Aorta (tissue), 5 donors: ENCODE data around the gene TSPAN15. TPM values are rescaled to one million over a fixed set of nuclear protein-coding genes. Genes with fewer than 3 reads are reported as not detected.

Experiments used
- ATAC-seq: fragments of 200-7000 bp; cut with Tn5 transposase; one replicate; pipeline ENCODE4 v1.9.1; 2022; ENCODE audit warnings: moderate library complexity; ENCODE audit not compliant: low FRiP score
- DNase-seq, 2 donors: peaks; one replicate each; pipeline ENCODE4 v3.0.0-alpha.2; 2020
- H3K27ac ChIP-seq, 2 donors: one replicate each; pipeline ENCODE4 v1.5.1; 2013; ENCODE audit warnings: low read length in 2 of 2, mild to moderate bottlenecking in 2 of 2, moderate library complexity in 2 of 2, control low read depth in 1 of 2, inconsistent platforms in 1 of 2, low read depth in 1 of 2
- H3K27me3 ChIP-seq, 2 donors: one replicate each; pipeline ENCODE4 v1.6.1; 2013; ENCODE audit warnings: control low read depth in 1 of 2, low read length in 1 of 2, mild to moderate bottlenecking in 1 of 2, moderate library complexity in 1 of 2; ENCODE audit not compliant: insufficient read depth in 2 of 2, control insufficient read depth in 1 of 2
- H3K36me3 ChIP-seq, 2 donors: one replicate each; pipeline ENCODE4 v1.6.1; 2013; ENCODE audit warnings: control low read depth in 1 of 2, low read length in 1 of 2, mild to moderate bottlenecking in 1 of 2; ENCODE audit not compliant: insufficient read depth in 2 of 2, control insufficient read depth in 1 of 2
- H3K4me1 ChIP-seq, 2 donors: one replicate each; pipeline ENCODE4 v1.6.1; 2013; ENCODE audit warnings: low read length in 2 of 2, control low read depth in 1 of 2, mild to moderate bottlenecking in 1 of 2, moderate library complexity in 1 of 2; ENCODE audit not compliant: insufficient read depth in 2 of 2, control insufficient read depth in 1 of 2
- H3K4me3 ChIP-seq, 2 donors: one replicate each; pipeline ENCODE4 v1.5.1; 2013; ENCODE audit warnings: low read length in 2 of 2, control low read depth in 1 of 2, mild to moderate bottlenecking in 1 of 2
- H3K9me3 ChIP-seq: one replicate; pipeline ENCODE4 v1.6.1; 2013; ENCODE audit warnings: mild to moderate bottlenecking, low read length; ENCODE audit not compliant: control insufficient read depth
- WGBS, 2 donors: extraction: QIAGEN DNeasy Blood & Tissue Kit; methylation state at CpG; one replicate each; pipeline ENCODE4 v1.1.7; 2013; 5-methylcytosine and 5-hydroxymethylcytosine counted together
- intact Hi-C, 2 donors: fragments of 100-400 bp; cut with DNase I; formaldehyde crosslinking; loops; one replicate each; pipeline versions ENCODE4 v1.14.2 to v1.15.0; 2022
- polyA plus RNA-seq, 2 donors: library from polyadenylated mRNA; stranded (reverse); fragments of 200-250 nt; gene quantifications; one replicate each; pipeline ENCODE4 v1.2.3, GENCODE V29; 2013
- total RNA-seq, 2 donors: library from RNA; stranded (reverse); fragmentation: NEBNext Ultra II Directional; extraction: Animal tissue kit (Norgen Biotek cat#: 25700); gene quantifications; one replicate each; pipeline ENCODE4 v1.2.1, GENCODE V29; 2021
- donor health status: healthy with polysubstance abuse.
- donor health status: Bipolar disorder and iron deficiency.
- donor health status: DM: no; HTN: no; CAD: no.
- donor health status: DM: no; HTN: no; CAD: no.
- donor health status: DM: yes; HTN: yes; CAD: no.

The TSPAN15 gene
- total and polyA plus RNA-seq, 4 donors = 1.8 to 16.8 (median 11.5) TPM

DNA sequence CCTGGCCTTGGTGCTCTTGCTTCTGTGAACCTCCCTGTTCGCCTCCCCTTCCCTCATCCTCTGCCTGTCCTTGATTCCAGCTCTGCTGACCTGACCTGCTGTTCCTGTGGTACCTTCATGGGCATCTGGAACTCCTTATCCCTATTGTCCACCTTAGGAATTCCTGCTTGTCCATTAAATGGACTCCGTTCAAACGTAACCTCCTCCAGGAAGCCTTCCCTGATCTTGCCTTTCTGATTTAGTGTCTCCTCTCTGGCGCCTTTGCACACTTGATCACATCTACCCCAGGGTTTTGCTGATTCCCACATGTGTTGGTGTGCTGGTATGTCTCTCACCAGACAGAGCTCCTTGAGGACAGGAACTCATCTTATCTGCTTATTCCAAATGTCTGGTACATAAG lies 20.9 kb downstream of the TSPAN15 start:
- H3K27ac ChIP-seq = no peak overlapping the region
- ATAC-seq (no peak), DNase-seq (no peak)
- WGBS, 2 donors = 94 to 99% methylated on average over 4 of the region's 4 CpGs
- H3K27me3 ChIP-seq = no peaks in the 10 kb centered on the region
- H3K9me3 ChIP-seq = no peaks in the 10 kb centered on the region
- no peaks in the 10 kb centered on the region for H3K36me3 ChIP-seq
- H3K4me3 ChIP-seq = no peak overlapping the region
- no peaks in the 10 kb centered on the region for H3K4me1 ChIP-seq
- intact Hi-C loops = no loop called here

- Histone ChIP-seq H3K27me3 (no peaks in the 10 kb centered on the region), H3K4me1 (no peaks in the 10 kb centered on the region), H3K9me3 (no peaks in the 10 kb centered on the region), H3K4me3 (no peak overlapping the region), H3K36me3 (no peaks in the 10 kb centered on the region), H3K27ac (no peak overlapping the region)
- no peak for DNase-seq
- 88 to 90% methylated on average over 4 of the region's 4 CpGs for WGBS, 2 donors
- intact Hi-C loops = no loop called here
- ATAC-seq = no peak
Measured at GRCh38 chr10:69472544-69472943, 21.3 kb downstream of the TSPAN15 start.

DNA sequence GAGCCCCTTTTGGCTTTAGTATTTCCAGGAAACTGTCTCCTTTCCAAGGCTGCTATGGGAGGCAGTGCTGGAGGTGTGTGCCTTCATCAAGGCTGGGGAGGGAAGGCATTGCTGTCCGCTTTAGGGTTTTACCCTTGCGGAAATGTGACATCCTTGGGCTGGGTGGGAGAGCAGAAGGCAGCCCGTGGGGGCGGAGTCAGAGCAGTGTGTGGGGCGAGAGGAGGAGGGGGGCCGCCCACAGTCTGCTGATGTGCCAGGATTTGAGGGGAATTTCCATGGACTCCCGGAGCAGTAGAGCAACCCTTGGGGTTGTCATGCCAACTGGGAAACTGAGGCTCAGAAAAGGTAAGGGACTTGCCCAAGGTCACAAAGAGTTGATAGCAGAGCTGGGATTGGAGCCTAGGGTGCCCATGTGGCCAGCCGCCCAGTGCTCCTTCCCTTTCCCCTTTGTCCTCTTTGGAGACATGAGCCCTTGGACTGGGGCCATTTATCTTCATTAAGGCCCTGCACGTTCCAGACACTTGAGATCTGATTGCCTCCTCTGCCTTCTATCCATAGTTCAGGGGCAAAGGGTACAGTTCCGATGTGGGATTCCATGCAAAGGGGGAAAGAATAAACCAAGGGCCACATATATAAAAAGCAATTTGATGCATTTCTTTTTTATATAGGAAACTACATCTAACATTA lies 22.2 kb downstream of the TSPAN15 start:
- Histone ChIP-seq H3K4me3 (no peak overlapping the region), H3K4me1 (no peaks in the 10 kb centered on the region), H3K27ac (no peak overlapping the region), H3K9me3 (no peaks in the 10 kb centered on the region), H3K36me3 (no peaks in the 10 kb centered on the region), H3K27me3 (no peaks in the 10 kb centered on the region)
- intact Hi-C loops = no loop called here
- no peak for ATAC-seq
- WGBS, 2 donors = 75 to 78% methylated on average over 10 of the region's 10 CpGs
- DNase-seq = no peak

DNA sequence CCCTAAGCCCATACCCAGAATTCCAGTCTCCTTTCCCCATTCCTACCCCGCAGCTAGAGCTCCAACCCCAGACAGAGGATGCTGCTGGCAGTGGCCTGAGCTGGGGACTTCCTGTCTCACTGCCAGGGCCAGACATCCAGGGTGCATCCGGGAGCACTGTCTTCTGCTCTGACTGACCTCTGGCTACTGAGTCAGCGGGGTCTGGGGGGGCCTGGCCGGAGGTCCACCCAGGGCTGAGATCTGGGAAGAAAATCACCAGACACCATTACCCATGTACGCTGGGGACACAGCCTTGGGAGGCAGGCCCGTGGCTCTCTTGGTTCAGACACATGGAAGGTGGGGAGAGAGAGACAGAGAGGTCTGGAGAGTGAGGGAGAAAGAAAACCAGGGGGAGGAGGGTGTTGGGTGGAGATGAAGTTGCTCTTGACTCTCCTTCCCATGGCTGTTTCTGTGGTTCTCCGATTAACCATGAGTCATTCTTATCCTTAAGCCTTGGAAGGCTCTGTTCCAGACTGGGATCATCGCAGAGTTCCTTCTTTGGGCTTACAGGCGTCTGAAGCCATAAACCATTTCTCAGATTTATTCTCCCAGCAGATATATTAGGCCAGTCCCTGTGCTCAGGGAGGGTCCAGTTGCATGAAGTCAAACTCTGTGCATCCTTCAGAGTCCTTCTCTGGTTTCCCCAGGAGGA lies 23.6 kb downstream of the TSPAN15 start:
- Histone ChIP-seq H3K4me1 (no peaks in the 10 kb centered on the region), H3K27me3 (no peaks in the 10 kb centered on the region), H3K27ac (no peak overlapping the region), H3K9me3 (no peaks in the 10 kb centered on the region), H3K36me3 (no peaks in the 10 kb centered on the region), H3K4me3 (no peak overlapping the region)
- peak; percentile 79 for ATAC-seq
- peak in 1 of 2 donors; percentile 67 for DNase-seq
- intact Hi-C loops = no loop called here
- WGBS, 2 donors = 66% methylated on average over 9 of the region's 9 CpGs

DNA sequence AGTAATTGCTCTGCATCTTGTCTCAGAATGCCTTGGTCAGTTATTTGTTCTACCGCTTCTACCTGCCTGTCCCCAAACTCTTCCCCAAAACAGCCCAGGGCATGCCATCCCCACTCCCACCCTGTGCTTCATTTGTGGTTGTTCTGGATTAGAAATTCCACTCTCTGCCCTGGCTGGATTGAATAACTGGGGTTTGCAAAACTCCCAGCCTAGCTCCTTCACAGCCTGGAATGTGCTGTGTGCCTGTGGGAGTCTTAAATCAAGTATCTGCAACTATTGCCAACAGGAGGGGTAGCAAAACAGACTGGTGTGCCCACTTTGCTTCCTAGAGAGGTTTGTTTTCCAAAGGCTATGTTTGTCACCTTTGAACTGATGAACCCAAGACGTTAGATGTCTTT lies 24.2 kb downstream of the TSPAN15 start:
- Histone ChIP-seq H3K27me3 (no peaks in the 10 kb centered on the region), H3K36me3 (no peaks in the 10 kb centered on the region), H3K27ac (no peak overlapping the region), H3K4me3 (no peak overlapping the region), H3K9me3 (no peaks in the 10 kb centered on the region), H3K4me1 (no peaks in the 10 kb centered on the region)
- DNase-seq (no peak), ATAC-seq (peak; percentile 23)
- 86 to 88% methylated on average over 2 of the region's 2 CpGs for WGBS, 2 donors
- intact Hi-C loops = no loop called here

- 96 to 97% methylated on average over 8 of the region's 8 CpGs for WGBS, 2 donors
- H3K4me1 ChIP-seq = no peaks in the 10 kb centered on the region
- intact Hi-C loops = no loop called here
- H3K9me3 ChIP-seq = no peaks in the 10 kb centered on the region
- DNase-seq (peak in 1 of 2 donors; percentile 21), ATAC-seq (no peak)
- no peak overlapping the region for H3K4me3 ChIP-seq
- H3K27ac ChIP-seq = no peak overlapping the region
- H3K36me3 ChIP-seq = no peaks in the 10 kb centered on the region
- no peaks in the 10 kb centered on the region for H3K27me3 ChIP-seq
Measured at GRCh38 chr10:69477968-69478597, 26.8 kb downstream of the TSPAN15 start.

DNA sequence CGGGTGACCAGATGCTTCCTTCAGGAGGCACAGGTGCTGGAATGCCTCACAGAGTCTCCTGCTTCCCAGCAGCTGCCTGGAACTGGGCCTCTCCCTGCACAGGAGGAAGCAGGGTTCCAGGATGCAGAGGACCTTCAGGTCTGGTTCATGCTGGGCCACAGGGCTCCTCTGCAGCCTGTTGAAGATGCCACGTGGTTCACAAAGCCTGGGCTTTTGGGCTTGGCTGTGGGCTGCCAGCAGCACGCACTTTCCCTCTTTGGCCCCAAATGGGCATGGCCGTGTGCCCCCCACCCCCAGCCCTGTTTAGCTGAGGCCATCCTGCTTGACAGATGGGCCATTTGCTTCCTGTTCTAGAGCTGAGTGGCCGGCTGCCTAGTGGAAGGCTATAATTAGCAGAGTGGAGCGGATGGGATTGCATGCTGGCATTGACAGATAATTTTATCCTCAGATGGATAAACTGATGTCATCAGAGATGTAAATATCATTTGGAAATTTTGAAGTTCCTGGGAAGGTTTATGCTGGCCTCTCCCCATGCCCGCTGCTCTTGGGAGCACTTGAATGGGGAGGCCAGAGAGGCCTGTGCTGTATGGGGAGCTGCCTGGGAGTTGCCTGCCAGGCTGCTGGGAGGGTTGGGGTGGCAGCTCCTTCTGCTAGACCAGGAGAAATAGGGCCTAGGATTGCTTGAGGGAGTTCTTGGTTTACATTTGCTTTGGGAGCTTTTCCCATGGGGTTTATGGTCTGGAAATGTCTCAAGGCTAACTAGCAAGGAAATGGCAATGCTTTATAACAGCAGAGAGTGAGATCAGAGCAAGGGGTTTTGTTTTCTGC lies 28.2 kb downstream of the TSPAN15 start:
- Histone ChIP-seq H3K4me1 (no peaks in the 10 kb centered on the region), H3K27me3 (no peaks in the 10 kb centered on the region), H3K9me3 (no peaks in the 10 kb centered on the region), H3K36me3 (no peaks in the 10 kb centered on the region), H3K4me3 (no peak overlapping the region), H3K27ac (peak overlapping the region; percentile 59 to 80)
- DNase-seq (peak in 1 of 2 donors; percentile 77), ATAC-seq (peak; percentile 69)
- intact Hi-C loops = no loop called here
- 13 to 14% methylated on average over 7 of the region's 7 CpGs for WGBS, 2 donors

GRCh38 chr10:69480068-69480412 lies 28.8 kb downstream of the TSPAN15 start:
- H3K27me3 ChIP-seq = no peaks in the 10 kb centered on the region
- H3K4me3 ChIP-seq = no peak overlapping the region
- ATAC-seq = peak; percentile 44
- 9 to 28% methylated on average over 1 of the region's 1 CpG for WGBS, 2 donors
- peak in 1 of 2 donors; percentile 59 for DNase-seq
- peak overlapping the region in 1 of 2 donors; percentile 80 for H3K27ac ChIP-seq
- no peaks in the 10 kb centered on the region for H3K9me3 ChIP-seq
- H3K36me3 ChIP-seq = no peaks in the 10 kb centered on the region
- no peaks in the 10 kb centered on the region for H3K4me1 ChIP-seq
- intact Hi-C loops = no loop called here
